IMR-90 (cell line): ENCODE results near the gene TRAF3IP1. TPM values are rescaled to one million over a fixed set of nuclear protein-coding genes. Genes with fewer than 3 reads are reported as not detected.

Experiments
- ATAC-seq: fragments of 200-7000 bp; cut with Tn5 transposase; 2 replicates; pipeline ENCODE4 v1.9.1; 2020; ENCODE audit warnings: low read depth, mild to moderate bottlenecking, moderate library complexity
- BruUV-seq: library from RNA; stranded (reverse); fragments of 400-500 nt; replicated peaks from 2 replicates; lab custom pipeline; 2021; lab: Mats Ljungman, UMichigan
- CTCF ChIA-PET: fragments of 300-600 bp; formaldehyde crosslinking; extraction: SDS; loops from one replicate; lab custom pipeline; 2021; ENCODE audit warnings: antibody characterized with exemption; lab: Yijun Ruan, JAX
- POLR2A ChIA-PET: fragments of 300-600 bp; sonication (Branson Sonifier 250); formaldehyde crosslinking; loops from one replicate; lab custom pipeline; 2022; ENCODE audit warnings: antibody characterized with exemption; ENCODE audit not compliant: unreplicated experiment; lab: Charles Lee
- DNase-seq: peaks from one replicate; pipeline ENCODE4 v3.0.0; 2013
- H2AFZ ChIP-seq: replicated peaks from 2 replicates; pipeline ENCODE3; 2013; ENCODE audit warnings: low read length, mild to moderate bottlenecking; ENCODE audit not compliant: poor library complexity
- H2AK5ac ChIP-seq: 2 replicates; pipeline ENCODE4 v1.6.1; 2013; ENCODE audit warnings: low read depth, low read length, inconsistent platforms
- H2AK9ac ChIP-seq: replicated peaks from 2 replicates; pipeline ENCODE3; 2013; ENCODE audit warnings: mild to moderate bottlenecking, low read depth, low read length, moderate library complexity; ENCODE audit not compliant: poor library complexity
- H2BK120ac ChIP-seq: 2 replicates; pipeline ENCODE4 v1.6.1; 2013; ENCODE audit warnings: low read depth, low read length, inconsistent platforms
- H2BK15ac ChIP-seq: 3 replicates; pipeline ENCODE4 v1.6.1; 2013; ENCODE audit warnings: low read depth, low read length, inconsistent platforms
- H2BK20ac ChIP-seq: 2 replicates; pipeline ENCODE4 v1.6.1; 2013; ENCODE audit warnings: low read depth, mild to moderate bottlenecking, inconsistent platforms, low read length, moderate library complexity
- H2BK5ac ChIP-seq: 2 replicates; pipeline ENCODE4 v1.6.1; 2013; ENCODE audit warnings: mild to moderate bottlenecking, low read depth, low read length, inconsistent platforms; ENCODE audit not compliant: poor library complexity, severe bottlenecking
- H3K14ac ChIP-seq: replicated peaks from 2 replicates; pipeline ENCODE4 v1.6.1; 2013; ENCODE audit warnings: low read depth, low read length, inconsistent platforms
- H3K18ac ChIP-seq: 2 replicates; pipeline ENCODE4 v1.6.1; 2013; ENCODE audit warnings: low read depth, low read length, control low read depth
- H3K23ac ChIP-seq: 2 replicates; pipeline ENCODE4 v1.6.1; 2013; ENCODE audit warnings: low read depth, low read length, inconsistent platforms
- H3K27ac ChIP-seq: 2 replicates; pipeline ENCODE4 v1.5.1; 2013; ENCODE audit warnings: mild to moderate bottlenecking, control low read depth, low read length; ENCODE audit not compliant: insufficient read depth
- H3K27me3 ChIP-seq: 2 replicates; pipeline ENCODE4 v1.6.1; 2013; ENCODE audit warnings: low read length; ENCODE audit not compliant: control insufficient read depth, insufficient read depth
- H3K36me3 ChIP-seq: 2 replicates; pipeline ENCODE4 v1.6.1; 2013; ENCODE audit warnings: low read length, mixed read lengths; ENCODE audit not compliant: control insufficient read depth, insufficient read depth
- H3K4ac ChIP-seq: 2 replicates; pipeline ENCODE4 v1.6.1; 2013; ENCODE audit warnings: low read depth, low read length, inconsistent platforms
- H3K4me1 ChIP-seq: 2 replicates; pipeline ENCODE4 v1.6.1; 2013; ENCODE audit warnings: low read length, mixed read lengths; ENCODE audit not compliant: control insufficient read depth, insufficient read depth
- H3K4me2 ChIP-seq: 2 replicates; pipeline ENCODE4 v1.6.1; 2013; ENCODE audit warnings: low read depth, mild to moderate bottlenecking, control low read depth, low read length, moderate library complexity
- H3K4me3 ChIP-seq: 2 replicates; pipeline ENCODE4 v1.5.1; 2013; ENCODE audit warnings: low read depth, mild to moderate bottlenecking, control low read depth, low read length, moderate library complexity; ENCODE audit not compliant: insufficient read depth
- H3K56ac ChIP-seq: 2 replicates; pipeline ENCODE4 v1.6.1; 2013; ENCODE audit warnings: low read length, inconsistent platforms; ENCODE audit not compliant: insufficient read depth; ENCODE audit errors: extremely low read depth
- H3K79me1 ChIP-seq, 2 experiments: 2 replicates each; pipeline ENCODE4 v1.6.1; 2013; ENCODE audit warnings: low read length in 2 of 2, inconsistent platforms in 1 of 2, low read depth in 1 of 2
- H3K9ac ChIP-seq: 2 replicates; pipeline ENCODE4 v1.6.1; 2013; ENCODE audit warnings: low read depth, low read length, control low read depth
- H3K9me1 ChIP-seq: 2 replicates; pipeline ENCODE4 v1.6.1; 2013; ENCODE audit warnings: low read length, inconsistent platforms; ENCODE audit not compliant: insufficient read depth
- H3K9me3 ChIP-seq: 2 replicates; pipeline ENCODE4 v1.6.1; 2013; ENCODE audit warnings: low read length; ENCODE audit not compliant: control insufficient read depth, insufficient read depth
- H4K20me1 ChIP-seq: 2 replicates; pipeline ENCODE4 v1.6.1; 2013; ENCODE audit warnings: low read length, inconsistent platforms; ENCODE audit not compliant: insufficient read depth
- H4K5ac ChIP-seq: 2 replicates; pipeline ENCODE4 v1.6.1; 2013; ENCODE audit warnings: mild to moderate bottlenecking, low read depth, low read length, control low read depth
- H4K8ac ChIP-seq, 2 experiments: 2 replicates each; pipeline ENCODE4 v1.6.1; 2013; ENCODE audit warnings: low read depth in 2 of 2, low read length in 2 of 2, control low read depth in 1 of 2, inconsistent platforms in 1 of 2
- H4K91ac ChIP-seq: 2 replicates; pipeline ENCODE4 v1.6.1; 2013; ENCODE audit warnings: low read depth, low read length, inconsistent platforms; ENCODE audit not compliant: insufficient read depth
- CEBPB ChIP-seq: IDR thresholded peaks from 2 replicates; pipeline ENCODE4 v1.6.1; 2012; ENCODE audit warnings: low read depth, low read length, improper control_type of control experiment
- FOS ChIP-seq: fragments of 150-350 bp; IDR thresholded peaks from 2 replicates; pipeline ENCODE4 v1.6.1; 2016; ENCODE audit warnings: low read depth, low read length
- RAD21 ChIP-seq: IDR thresholded peaks from 2 replicates; pipeline ENCODE4 v1.6.1; 2012; ENCODE audit warnings: low read length, improper control_type of control experiment
- RFX5 ChIP-seq: IDR thresholded peaks from 2 replicates; pipeline ENCODE4 v1.8.0; 2012; ENCODE audit warnings: low read depth, mild to moderate bottlenecking, low read length, moderate library complexity
- SMC3 ChIP-seq: fragments of 150-350 bp; IDR thresholded peaks from 2 replicates; pipeline ENCODE4 v1.6.1; 2016; ENCODE audit warnings: low read depth, mild to moderate bottlenecking, antibody characterized with exemption, low read length, moderate library complexity
- WGBS, 2 experiments: methylation state at CpG; one replicate each; pipeline versions ENCODE4 v1.1.5 to v1.1.7; 2013; ENCODE audit warnings: missing lambda C conversion rate in 2 of 2; ENCODE audit not compliant: insufficient read length in 1 of 2; ENCODE audit errors: extremely low coverage in 2 of 2; 5-methylcytosine and 5-hydroxymethylcytosine counted together
- dilution Hi-C: fragments of 300-500 bp; cut with HindIII; formaldehyde crosslinking; loops from one replicate; pipeline ENCODE4 v1.14.3; 2018; ENCODE audit warnings: low sequenced_read_pairs; ENCODE audit not compliant: unreplicated experiment
- in situ Hi-C: fragments of 300-500 bp; cut with MboI; formaldehyde crosslinking; loops from 3 replicates; pipeline ENCODE4 v1.14.3; 2019; ENCODE audit warnings: low sequenced_read_pairs, inconsistent platforms, mixed read lengths
- intact Hi-C: fragments of 100-400 bp; cut with micrococcal nuclease; formaldehyde crosslinking; loops from 2 replicates; pipeline ENCODE4 v1.10.0; 2022
- polyA plus RNA-seq, 3 experiments: library from polyadenylated mRNA; depleted of rRNA; stranded (reverse); fragments of >200 nt; gene quantifications; 2 replicates each; pipeline ENCODE4 v1.2.3, GENCODE V29; 2012; ENCODE audit warnings: low replicate concordance in 1 of 3
- total RNA-seq: library from RNA; depleted of rRNA; stranded (reverse); fragments of >200 nt; gene quantifications from 2 replicates; pipeline ENCODE4 v1.2.3, GENCODE V29; 2012

Gene TRAF3IP1
- total and polyA plus RNA-seq, 2 of the 4 experiments (the other 2 are of a cell fraction) = 5.9 to 8.3 TPM

GRCh38 chr2:238420442-238420841 lies 100.1 kb downstream of the TRAF3IP1 start:
- H3K56ac ChIP-seq = no peak overlapping the region
- POLR2A ChIA-PET = no interaction called here
- H3K23ac ChIP-seq = peak overlapping the region; percentile 81; the same call in 1 of the 2 replicates
- no peaks in the 10 kb centered on the region; the same call in 1 of the 2 replicates for H3K9me3 ChIP-seq
- no TSS peak for BruUV-seq
- H3K18ac ChIP-seq = peak overlapping the region; percentile 45; the same call in 1 of the 2 replicates
- H2BK5ac ChIP-seq = peak overlapping the region; percentile 16
- no peak for ATAC-seq
- H3K27ac ChIP-seq = no peak overlapping the region
- H3K14ac ChIP-seq = peak overlapping the region; percentile 82
- 0 out of 2 replicates have a peak overlapping the region, but pooled peaks have one; percentile 20 for H4K91ac ChIP-seq
- no peaks in the 10 kb centered on the region for H3K36me3 ChIP-seq
- H4K8ac ChIP-seq = peak overlapping the region; percentile 12 to 26; a peak in 1 of 4 replicates
- no peak overlapping the region; the same call in 1 of the 2 replicates for H2AK5ac ChIP-seq
- H2AK9ac ChIP-seq = no peak overlapping the region
- no peak overlapping the region for H3K9ac ChIP-seq
- intact Hi-C loops = no loop called here
- H2BK120ac ChIP-seq = peak overlapping the region; percentile 20
- no peak overlapping the region for H3K4me3 ChIP-seq
- no peak overlapping the region for H3K4me2 ChIP-seq
- H2AFZ ChIP-seq = peak overlapping the region; percentile 47
- no peak for TF ChIP-seq CEBPB
- no peak for TF ChIP-seq RAD21
- no peak for TF ChIP-seq SMC3
- TF ChIP-seq FOS = no peak
- TF ChIP-seq RFX5 = no peak
- H3K9me1 ChIP-seq = peaks cover 9% of the 10 kb centered on the region
- no peak overlapping the region; the same call in 1 of the 2 replicates for H2BK20ac ChIP-seq
- in situ Hi-C loops = no loop called here
- H4K20me1 ChIP-seq = no peaks in the 10 kb centered on the region
- 61% methylated on average over 3 of the region's 8 CpGs; no CpG with 5 or more reads in 1 of the 2 experiments for WGBS, 2 experiments
- 0 out of 3 replicates have a peak overlapping the region, but pooled peaks have one; percentile 3 for H2BK15ac ChIP-seq
- H3K27me3 ChIP-seq = no peaks in the 10 kb centered on the region
- H3K4ac ChIP-seq = peak overlapping the region; percentile 56
- peaks cover 0 to 4% of the 10 kb centered on the region in 2 experiments; a peak in 2 of 4 replicates for H3K79me1 ChIP-seq
- H3K4me1 ChIP-seq = peaks cover 16% of the 10 kb centered on the region
- DNase-seq = no peak
- H4K5ac ChIP-seq = peak overlapping the region; percentile 39; the same call in 1 of the 2 replicates
- CTCF ChIA-PET = no interaction called here
- dilution Hi-C loops = no loop called here
